GM12878 (cell line): Measurements from ENCODE around the gene DLK1. TPM values are rescaled to one million over a fixed set of nuclear protein-coding genes. Genes with fewer than 3 reads are reported as not detected.

Experiments
- ATAC-seq: fragments of 200-7000 bp; cut with Tn5 transposase; 3 replicates; pipeline ENCODE4 v1.9.1; 2020; ENCODE audit warnings: mild to moderate bottlenecking, moderate library complexity
- BruUV-seq: library from RNA; stranded (reverse); fragments of 400-500 nt; replicated peaks from 2 replicates; lab custom pipeline; 2021; lab: Mats Ljungman, UMichigan
- CTCF ChIA-PET: fragments of 300-600 bp; sonication (Branson Sonifier 250); formaldehyde crosslinking; extraction: SDS; loops from one replicate; lab custom pipeline; 2021; ENCODE audit warnings: inconsistent platforms; lab: Yijun Ruan, JAX
- POLR2A ChIA-PET: fragments of 350-600 bp; formaldehyde crosslinking; extraction: SDS; loops from one replicate; lab custom pipeline; 2021; ENCODE audit warnings: inconsistent platforms; lab: Charles Lee
- RAD21 ChIA-PET: fragments of 300-600 bp; sonication (Branson Sonifier 250); formaldehyde crosslinking; loops from one replicate; lab custom pipeline; 2023; ENCODE audit warnings: antibody characterized with exemption; ENCODE audit not compliant: unreplicated experiment; lab: Charles Lee
- SMC1A ChIA-PET: fragments of 300-600 bp; sonication (Branson Sonifier 250); formaldehyde crosslinking; loops from one replicate; lab custom pipeline; 2023; ENCODE audit not compliant: unreplicated experiment, uncharacterized antibody; lab: Charles Lee
- DNase-seq: peaks from one replicate; pipeline ENCODE4 v3.0.0-alpha.2; 2011; ENCODE audit warnings: low read depth, low spot score
- FAIRE-seq: peaks from 3 replicates; lab custom pipeline; 2011; peaks lifted over from hg19 to GRCh38; lab: Jason Lieb, UNC
- H2AFZ ChIP-seq: 2 replicates; pipeline ENCODE4 v1.6.0; 2011; ENCODE audit warnings: low read depth, low read length, control low read depth; ENCODE audit not compliant: control insufficient read depth
- H3K27ac ChIP-seq: 2 replicates; pipeline ENCODE4 v1.5.1; 2011; ENCODE audit warnings: control low read depth; ENCODE audit not compliant: control insufficient read depth, insufficient read depth
- H3K27me3 ChIP-seq, 2 experiments: replicated peaks in 1 of 2; 2 replicates each; pipeline versions ENCODE4 v1.6.0 to v1.6.1; 2011; ENCODE audit warnings: low read length in 1 of 2; ENCODE audit not compliant: control insufficient read depth in 2 of 2, insufficient read depth in 2 of 2
- H3K36me3 ChIP-seq, 2 experiments: 2 replicates each; pipeline ENCODE4 v1.5.1; 2011; ENCODE audit warnings: low read length in 1 of 2; ENCODE audit not compliant: control insufficient read depth in 2 of 2, insufficient read depth in 2 of 2
- H3K4me1 ChIP-seq: 2 replicates; pipeline ENCODE4 v1.6.1; 2011; ENCODE audit warnings: mild to moderate bottlenecking, low read length, moderate library complexity, mixed read lengths; ENCODE audit not compliant: control insufficient read depth, insufficient read depth
- H3K4me2 ChIP-seq: 2 replicates; pipeline ENCODE4 v1.6.0; 2011; ENCODE audit warnings: control low read depth; ENCODE audit not compliant: control insufficient read depth, insufficient read depth
- H3K4me3 ChIP-seq: fragments of 200-600 bp; sonication (generic); 2 replicates; pipeline ENCODE4 v1.5.1; 2016
- H3K79me2 ChIP-seq: 2 replicates; pipeline ENCODE4 v1.6.0; 2011; ENCODE audit warnings: low read length; ENCODE audit not compliant: control insufficient read depth, insufficient read depth
- H3K9ac ChIP-seq: 2 replicates; pipeline ENCODE4 v1.8.0; 2011; ENCODE audit warnings: low read length, control low read depth, mixed read lengths; ENCODE audit not compliant: control insufficient read depth, insufficient read depth
- H3K9me3 ChIP-seq: replicated peaks from 3 replicates; pipeline ENCODE4 v1.5.1; 2011; ENCODE audit warnings: mild to moderate bottlenecking, low read length; ENCODE audit not compliant: control insufficient read depth, insufficient read depth
- H4K20me1 ChIP-seq: 2 replicates; pipeline ENCODE4 v1.6.0; 2011; ENCODE audit not compliant: control insufficient read depth, insufficient read depth
- ASH2L ChIP-seq: fragments of 300-600, 200-600 bp; sonication (generic); IDR thresholded peaks from 2 replicates; pipeline ENCODE4 v1.6.1; 2017; ENCODE audit warnings: low read depth, mild to moderate bottlenecking, borderline replicate concordance
- BMI1 ChIP-seq: fragments of 450-650 bp; IDR thresholded peaks from 2 replicates; pipeline ENCODE4 v1.6.1; 2016; ENCODE audit warnings: mild to moderate bottlenecking, moderate library complexity, borderline replicate concordance
- CREB1 ChIP-seq: IDR thresholded peaks from 2 replicates; pipeline ENCODE4 v1.6.1; 2012; ENCODE audit warnings: low read depth, mild to moderate bottlenecking, inconsistent platforms
- EP300 ChIP-seq, 2 experiments: fragments of 150-350 bp in 1 of 2; IDR thresholded peaks; 2 replicates each; pipeline ENCODE4 v1.6.1; 2011 to 2012; ENCODE audit warnings: low read depth in 2 of 2, low read length in 2 of 2, borderline replicate concordance in 1 of 2, improper control_type of control experiment in 1 of 2, inconsistent platforms in 1 of 2; ENCODE audit not compliant: control insufficient read depth in 1 of 2
- HDAC2 ChIP-seq: fragments of 200-600 bp; sonication (generic); IDR thresholded peaks from 2 replicates; pipeline ENCODE4 v1.6.1; 2017
- HDGF ChIP-seq: fragments of 450-650 bp; IDR thresholded peaks from 2 replicates; pipeline ENCODE4 v1.6.1; 2016; ENCODE audit warnings: antibody characterized with exemption
- MXI1 ChIP-seq: fragments of 150-350 bp; IDR thresholded peaks from 2 replicates; pipeline ENCODE4 v1.6.1; 2011; ENCODE audit warnings: low read depth, mild to moderate bottlenecking, inconsistent platforms, low read length, improper control_type of control experiment
- MYB ChIP-seq: fragments of 150-350 bp; IDR thresholded peaks from 2 replicates; pipeline ENCODE4 v1.6.1; 2014; ENCODE audit warnings: mild to moderate bottlenecking, low read depth, low read length, borderline replicate concordance
- MYC ChIP-seq: IDR thresholded peaks from 2 replicates; pipeline ENCODE4 v1.6.1; 2011; ENCODE audit warnings: mild to moderate bottlenecking, low read length, moderate library complexity, inconsistent platforms; ENCODE audit not compliant: insufficient read depth, insufficient replicate concordance, insufficient read length, severe bottlenecking
- NFXL1 ChIP-seq: fragments of 450-650 bp; IDR thresholded peaks from 2 replicates; pipeline ENCODE4 v1.6.1; 2017; ENCODE audit warnings: antibody characterized with exemption, mild to moderate bottlenecking, borderline replicate concordance
- NR2C1 ChIP-seq: fragments of 450-650 bp; IDR thresholded peaks from 2 replicates; pipeline ENCODE4 v1.6.1; 2017; ENCODE audit warnings: antibody characterized with exemption, mild to moderate bottlenecking, moderate library complexity
- NR2C2 ChIP-seq: IDR thresholded peaks from 2 replicates; pipeline ENCODE4 v1.6.1; 2011; ENCODE audit warnings: borderline replicate concordance, low read depth; ENCODE audit not compliant: control insufficient read depth, insufficient read length
- RBBP5 ChIP-seq: fragments of 200-600 bp; sonication (generic); conservative IDR thresholded peaks from 2 replicates; pipeline ENCODE4 v1.6.1; 2016
- RUNX3 ChIP-seq: IDR thresholded peaks from 2 replicates; pipeline ENCODE4 v1.6.1; 2012; ENCODE audit warnings: low read length, inconsistent platforms
- SREBF1 ChIP-seq: IDR thresholded peaks from 2 replicates; pipeline ENCODE4 v1.6.1; 2012; ENCODE audit warnings: mild to moderate bottlenecking, low read length
- SUZ12 ChIP-seq: fragments of 200-600 bp; sonication (generic); IDR thresholded peaks from one replicate; pipeline ENCODE4 v1.6.1; 2018; ENCODE audit warnings: antibody characterized with exemption, mild to moderate bottlenecking; ENCODE audit not compliant: unreplicated experiment
- ZBED1 ChIP-seq: IDR thresholded peaks from 2 replicates; pipeline ENCODE4 v1.6.1; 2016; ENCODE audit warnings: borderline replicate concordance
- WGBS: methylation state at CpG from one replicate; pipeline ENCODE4 v1.1.6; 2016; ENCODE audit warnings: low lambda C conversion rate; ENCODE audit not compliant: insufficient replicate concordance, insufficient coverage; ENCODE audit errors: missing lambda C conversion rate; 5-methylcytosine and 5-hydroxymethylcytosine counted together
- in situ Hi-C: fragments of 300-500 bp; cut with MboI; formaldehyde crosslinking; loops from 9 replicates; pipeline ENCODE4 v1.14.3; 2018; ENCODE audit warnings: mixed read lengths
- intact Hi-C: fragments of 100-400 bp; cut with micrococcal nuclease; formaldehyde crosslinking; loops from one replicate; pipeline ENCODE4 v1.14.2; 2022; ENCODE audit not compliant: unreplicated experiment
- polyA plus RNA-seq, 11 experiments: library from polyadenylated mRNA; depleted of rRNA in 4 of 11; unstranded in 6 of 11; stranded (reverse) in 5 of 11; fragments of >200 nt; fragmentation: Nextera tagmentation in 4 of 11; fragmentation: Illumina TruSeq in 1 of 11; extraction: Ambion mirVana in 4 of 11; extraction: Trizol in 1 of 11; gene quantifications; 1 replicate in 1 of 11; 2 replicates in 10 of 11; pipeline versions ENCODE4 v1.2.1 to v1.2.3, GENCODE V29; 2011 to 2016; ENCODE audit warnings: inconsistent platforms in 2 of 11, missing spikeins in 2 of 11, low read depth in 1 of 11
- total RNA-seq, 4 experiments: library from RNA; depleted of rRNA in 3 of 4; stranded (reverse); fragments of >200 nt in 3 of 4; fragmentation: Illumina TruSeq in 1 of 4; extraction: Trizol in 1 of 4; gene quantifications; 2 replicates each; pipeline versions ENCODE4 v1.2.1 to v1.2.3, GENCODE V29; 2013 to 2021
- TF ChIP-seq, protein P1 (sequence below): fragments of 450-650 bp; IDR thresholded peaks from 2 replicates; pipeline ENCODE4 v1.6.1; 2016; ENCODE audit warnings: mild to moderate bottlenecking
- TF ChIP-seq, protein P2 (sequence below): fragments of 450-650 bp; IDR thresholded peaks from 2 replicates; pipeline ENCODE4 v1.6.1; 2017; ENCODE audit warnings: borderline replicate concordance
- TF ChIP-seq, protein P3 (sequence below): IDR thresholded peaks from 2 replicates; pipeline ENCODE4 v1.6.1; 2012; ENCODE audit warnings: low read depth, low read length, improper control_type of control experiment

Gene DLK1
- total and polyA plus RNA-seq, 10 of the 15 experiments (the other 5 are each of a cell fraction or from before 2014, with no cell fraction given): 0.87 TPM; not detected in 9

DNA sequence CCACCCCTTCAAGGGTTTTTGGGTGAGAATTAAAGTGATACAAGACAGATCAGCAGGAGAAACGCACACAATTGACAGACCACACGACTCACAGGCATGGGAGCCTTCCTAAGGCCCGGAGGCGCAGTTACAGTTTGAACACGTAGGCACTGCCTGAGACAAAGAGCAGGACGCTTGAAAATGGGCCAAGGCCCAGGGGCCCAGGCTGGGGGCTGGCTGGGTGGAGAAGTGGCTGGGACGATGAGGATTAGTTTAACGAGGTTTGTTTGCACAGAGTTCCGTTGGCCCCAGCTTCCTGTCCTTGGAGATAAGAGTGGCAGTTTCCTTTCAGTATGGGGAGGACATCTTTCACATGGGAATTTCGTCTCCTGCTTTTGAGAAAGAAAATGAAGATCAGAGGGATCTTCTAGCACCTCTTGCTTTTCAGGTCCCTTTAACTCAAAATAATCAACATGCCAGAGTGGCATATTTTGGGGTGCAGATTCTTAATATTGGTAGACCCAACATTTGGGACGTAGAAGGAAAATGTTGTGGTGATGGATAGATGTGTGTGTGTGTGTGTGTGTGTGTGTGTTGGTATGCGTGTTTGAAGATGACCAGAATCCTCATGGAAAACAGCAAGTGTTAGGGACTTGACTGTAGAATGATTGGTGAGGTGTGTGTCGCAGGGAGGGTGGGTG lies 44.6 kb downstream of the DLK1 start:
- H2AFZ ChIP-seq: no peak overlapping the region
- CTCF ChIA-PET: no interaction called here
- no peak for ATAC-seq
- no peak overlapping the region for H3K9ac ChIP-seq
- POLR2A ChIA-PET: no interaction called here
- H3K4me2 ChIP-seq: no peak overlapping the region
- SMC1A ChIA-PET: no interaction called here
- in situ Hi-C loops: no loop called here
- 21% methylated on average over 13 of the region's 13 CpGs for WGBS
- no peaks in the 10 kb centered on the region for H3K9me3 ChIP-seq
- DNase-seq: no peak
- intact Hi-C loops: no loop called here
- no peaks in the 10 kb centered on the region for H3K79me2 ChIP-seq
- H3K27ac ChIP-seq: no peak overlapping the region
- BruUV-seq: no TSS peak
- peaks cover 0 to 1% of the 10 kb centered on the region in 2 experiments; a peak in 2 of 4 replicates for H3K27me3 ChIP-seq
- RAD21 ChIA-PET: no interaction called here
- no peaks in the 10 kb centered on the region for H4K20me1 ChIP-seq
- no peak for FAIRE-seq
- TF ChIP-seq RBBP5 (no peak), EP300 (IDR thresholded peaks at IDR 0.05; ENCODE audit: borderline replicate concordance in 1 of 2, control insufficient read depth in 1 of 2, low read depth in 2 of 2, low read length in 2 of 2) (no peak), BMI1 (no peak), SREBF1 (no peak), HDGF (no peak), NFXL1 (no peak), MXI1 (no peak), HDAC2 (no peak), ZBED1 (no peak), CREB1 (no peak), SUZ12 (no peak), MYC (no peak), ASH2L (no peak), NR2C1 (no peak), MYB (no peak), RUNX3 (no peak), NR2C2 (no peak)
- TF ChIP-seq, protein P1, sequence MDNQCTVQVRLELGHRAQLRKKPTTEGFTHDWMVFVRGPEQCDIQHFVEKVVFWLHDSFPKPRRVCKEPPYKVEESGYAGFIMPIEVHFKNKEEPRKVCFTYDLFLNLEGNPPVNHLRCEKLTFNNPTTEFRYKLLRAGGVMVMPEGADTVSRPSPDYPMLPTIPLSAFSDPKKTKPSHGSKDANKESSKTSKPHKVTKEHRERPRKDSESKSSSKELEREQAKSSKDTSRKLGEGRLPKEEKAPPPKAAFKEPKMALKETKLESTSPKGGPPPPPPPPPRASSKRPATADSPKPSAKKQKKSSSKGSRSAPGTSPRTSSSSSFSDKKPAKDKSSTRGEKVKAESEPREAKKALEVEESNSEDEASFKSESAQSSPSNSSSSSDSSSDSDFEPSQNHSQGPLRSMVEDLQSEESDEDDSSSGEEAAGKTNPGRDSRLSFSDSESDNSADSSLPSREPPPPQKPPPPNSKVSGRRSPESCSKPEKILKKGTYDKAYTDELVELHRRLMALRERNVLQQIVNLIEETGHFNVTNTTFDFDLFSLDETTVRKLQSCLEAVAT: no peak
- TF ChIP-seq, protein P2, sequence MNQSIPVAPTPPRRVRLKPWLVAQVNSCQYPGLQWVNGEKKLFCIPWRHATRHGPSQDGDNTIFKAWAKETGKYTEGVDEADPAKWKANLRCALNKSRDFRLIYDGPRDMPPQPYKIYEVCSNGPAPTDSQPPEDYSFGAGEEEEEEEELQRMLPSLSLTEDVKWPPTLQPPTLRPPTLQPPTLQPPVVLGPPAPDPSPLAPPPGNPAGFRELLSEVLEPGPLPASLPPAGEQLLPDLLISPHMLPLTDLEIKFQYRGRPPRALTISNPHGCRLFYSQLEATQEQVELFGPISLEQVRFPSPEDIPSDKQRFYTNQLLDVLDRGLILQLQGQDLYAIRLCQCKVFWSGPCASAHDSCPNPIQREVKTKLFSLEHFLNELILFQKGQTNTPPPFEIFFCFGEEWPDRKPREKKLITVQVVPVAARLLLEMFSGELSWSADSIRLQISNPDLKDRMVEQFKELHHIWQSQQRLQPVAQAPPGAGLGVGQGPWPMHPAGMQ: no peak
- TF ChIP-seq, protein P3, sequence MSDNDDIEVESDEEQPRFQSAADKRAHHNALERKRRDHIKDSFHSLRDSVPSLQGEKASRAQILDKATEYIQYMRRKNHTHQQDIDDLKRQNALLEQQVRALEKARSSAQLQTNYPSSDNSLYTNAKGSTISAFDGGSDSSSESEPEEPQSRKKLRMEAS: no peak
- no peak overlapping the region for H3K4me3 ChIP-seq
- H3K4me1 ChIP-seq: no peaks in the 10 kb centered on the region
- H3K36me3 ChIP-seq: no peaks in the 10 kb centered on the region
